BE2C (cell line): ENCODE results near the gene TRIOBP.

Experiments
- DNase-seq: peaks from one replicate; pipeline ENCODE4 v3.0.0-alpha.2; 2020
- H3K27me3 ChIP-seq: fragments of 250-450 bp; sonication (Bioruptor Pico); 2 replicates; pipeline ENCODE4 v1.5.1; 2020; ENCODE audit warnings: mild to moderate bottlenecking
- H3K36me3 ChIP-seq: fragments of 250-450 bp; sonication (Bioruptor Pico); 2 replicates; pipeline ENCODE4 v1.5.1; 2020; ENCODE audit warnings: mild to moderate bottlenecking
- H3K4me1 ChIP-seq: fragments of 250-450 bp; sonication (Bioruptor Pico); 2 replicates; pipeline ENCODE4 v1.5.1; 2020
- H3K4me3 ChIP-seq: 2 replicates; pipeline ENCODE4 v1.5.1; 2011; ENCODE audit warnings: low read depth, low read length
- H3K9me3 ChIP-seq: fragments of 250-450 bp; sonication (Bioruptor Pico); 2 replicates; pipeline ENCODE4 v1.5.1; 2020
- CTCF ChIP-seq: IDR thresholded peaks from 2 replicates; pipeline ENCODE4 v1.5.1; 2012; ENCODE audit warnings: mild to moderate bottlenecking, low read depth, low read length

TRIOBP gene

GRCh38 chr22:37660709-37661045 is 36.2 kb upstream of the TRIOBP start:
- Histone ChIP-seq H3K9me3 (no peaks in the 10 kb centered on the region), H3K4me3 (peak overlapping the region; percentile 91), H3K27me3 (no peaks in the 10 kb centered on the region), H3K36me3 (peaks cover 19% of the 10 kb centered on the region), H3K4me1 (peaks cover 11% of the 10 kb centered on the region)
- no peak for TF ChIP-seq CTCF
- no peak for DNase-seq

GRCh38 chr22:37661160-37661924 is 35.5 kb upstream of the TRIOBP start:
- H3K27me3 ChIP-seq, result no peaks in the 10 kb centered on the region
- H3K9me3 ChIP-seq, result no peaks in the 10 kb centered on the region
- peaks cover 11% of the 10 kb centered on the region for H3K4me1 ChIP-seq
- H3K4me3 ChIP-seq, result peak overlapping the region; percentile 91
- peaks cover 26% of the 10 kb centered on the region for H3K36me3 ChIP-seq
- DNase-seq, result peak; percentile 73
- TF ChIP-seq CTCF, result peak; percentile 81

- H3K27me3 ChIP-seq, result no peaks in the 10 kb centered on the region
- TF ChIP-seq CTCF, result no peak
- H3K4me3 ChIP-seq, result no peak overlapping the region
- peaks cover 33% of the 10 kb centered on the region for H3K36me3 ChIP-seq
- no peaks in the 10 kb centered on the region for H3K9me3 ChIP-seq
- peaks cover 11% of the 10 kb centered on the region for H3K4me1 ChIP-seq
- no peak for DNase-seq
Measured at GRCh38 chr22:37662039-37662438, 34.8 kb upstream of the TRIOBP start.

- Histone ChIP-seq H3K9me3 (no peaks in the 10 kb centered on the region), H3K36me3 (peaks cover 43% of the 10 kb centered on the region), H3K27me3 (no peaks in the 10 kb centered on the region), H3K4me1 (peaks cover 8% of the 10 kb centered on the region), H3K4me3 (no peak overlapping the region)
- no peak for DNase-seq
- TF ChIP-seq CTCF, result no peak
Measured at GRCh38 chr22:37663521-37664140, 33.2 kb upstream of the TRIOBP start.

GRCh38 chr22:37664249-37665101 is 32.4 kb upstream of the TRIOBP start:
- no peak for TF ChIP-seq CTCF
- Histone ChIP-seq H3K9me3 (no peaks in the 10 kb centered on the region), H3K4me3 (no peak overlapping the region), H3K36me3 (peaks cover 43% of the 10 kb centered on the region), H3K4me1 (peaks cover 8% of the 10 kb centered on the region), H3K27me3 (no peaks in the 10 kb centered on the region)
- DNase-seq, result no peak
